Lung microvascular endothelial cell (primary cell): Measurements from ENCODE around the gene ICA1L. TPM values are rescaled to one million over a fixed set of nuclear protein-coding genes. Genes with fewer than 3 reads are reported as not detected.

Experiments
- DNase-seq, 2 donors: peaks; one replicate each; pipeline versions ENCODE4 v3.0.0 to v3.0.0-alpha.2; 2010; ENCODE audit warnings: low read depth in 2 of 2
- total RNA-seq: library from RNA; depleted of rRNA; stranded (reverse); fragments of >200 nt; gene quantifications from 2 replicates; pipeline ENCODE4 v1.2.1, GENCODE V29; 2014

ICA1L gene
- total RNA-seq, 1 donor from 2014 or later: 0.60 TPM

DNA sequence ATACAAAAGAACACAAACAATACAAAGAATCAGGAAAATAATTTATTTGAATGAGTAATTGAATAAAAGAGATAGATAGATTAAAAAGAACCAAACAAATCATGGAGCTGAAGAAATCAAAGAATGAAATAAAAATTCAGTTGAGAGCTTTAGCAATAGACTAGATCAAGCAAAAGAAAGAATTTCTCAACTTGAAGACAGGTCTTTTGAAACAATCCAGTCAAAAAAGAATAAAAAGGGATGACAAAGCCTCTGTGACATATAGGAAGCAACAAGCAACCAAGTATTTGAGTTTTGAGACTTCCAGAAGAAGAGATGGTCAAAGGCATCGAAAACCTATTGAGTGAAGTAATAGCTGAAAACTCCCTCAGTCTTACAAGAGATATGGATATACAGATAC lies 128.0 kb downstream of the ICA1L start:
- DNase-seq: no peak

DNA sequence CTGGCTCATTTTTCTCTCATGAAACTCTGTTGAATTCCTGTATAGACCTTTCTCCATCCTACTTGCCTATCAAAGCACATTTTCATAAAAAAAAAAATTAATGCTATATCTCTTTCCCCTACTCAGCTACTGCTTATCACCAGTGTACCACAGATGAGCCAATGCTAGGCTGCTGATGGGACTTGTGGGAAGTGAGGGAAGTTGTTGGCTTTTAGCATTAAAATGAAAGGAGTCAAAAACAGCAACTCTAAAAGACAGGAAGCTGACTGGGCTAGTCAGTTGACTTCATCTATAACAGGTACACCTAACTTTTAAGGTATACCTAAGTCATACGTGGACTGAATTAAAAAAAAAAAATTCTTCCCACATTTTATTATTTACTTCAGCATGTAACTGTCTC lies 134.7 kb downstream of the ICA1L start:
- no peak for DNase-seq

DNA sequence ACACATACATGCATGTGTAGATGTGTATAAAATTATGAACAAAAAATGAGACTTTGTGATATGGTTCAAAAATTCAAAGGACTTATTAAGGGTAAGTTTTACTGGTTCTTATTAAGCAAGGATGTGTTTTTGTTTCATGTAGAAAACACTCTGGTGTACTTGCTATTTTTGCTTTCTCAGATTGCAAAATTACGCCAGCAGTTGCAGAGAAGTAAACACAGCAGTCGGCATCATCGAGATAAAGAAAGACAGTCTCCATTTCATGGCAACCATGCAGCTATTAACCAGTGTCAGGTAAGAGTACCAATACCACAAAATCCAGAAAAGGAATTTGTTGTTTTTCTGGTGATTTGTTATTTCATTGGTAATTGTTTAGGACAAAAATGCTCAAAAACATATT lies 145.5 kb downstream of the ICA1L start:
- DNase-seq: no peak

DNA sequence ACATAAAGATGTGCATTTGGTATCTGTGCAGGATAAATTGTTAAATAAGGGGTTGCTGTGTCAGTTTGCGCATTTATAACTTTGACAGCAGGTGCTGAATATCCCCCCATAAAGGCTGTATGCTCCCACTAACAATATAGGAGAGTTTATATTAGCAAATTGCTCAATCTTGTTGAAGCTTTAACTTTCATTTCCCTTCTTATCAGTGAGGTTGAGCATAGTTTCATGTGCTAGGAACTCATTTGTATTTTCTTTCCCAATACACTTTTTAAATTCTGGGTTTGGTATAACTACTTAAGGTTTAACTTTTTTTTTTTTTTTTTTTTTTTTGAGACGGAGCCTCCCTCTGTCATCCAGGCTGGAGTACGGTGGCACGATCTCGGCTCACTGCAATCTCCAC lies 147.8 kb downstream of the ICA1L start:
- no peak for DNase-seq

Other genes starting within 250 kb of the ICA1L start
- gene FAM117B, start 236.8 kb downstream of the ICA1L start, total RNA-seq: 1.8 and 2.0 TPM in 2 replicates
- gene WDR12, start 39.9 kb upstream of the ICA1L start, total RNA-seq: 14.4 and 18.5 TPM in 2 replicates
- gene CARF, start 40.5 kb upstream of the ICA1L start, total RNA-seq: 2.2 and 3.8 TPM in 2 replicates
- 15.0 and 28.8 TPM in 2 replicates for gene NBEAL1, start 143.1 kb upstream of the ICA1L start, total RNA-seq